Neutrophil (primary cell): ENCODE measurements around the gene NUDC.

ENCODE experiments used
- H3K27ac ChIP-seq: fragments of 200-600 bp; sonication (generic); 2 replicates; pipeline ENCODE4 v1.5.1; 2016; ENCODE audit warnings: mild to moderate bottlenecking, moderate library complexity
- H3K27me3 ChIP-seq: fragments of 200-600 bp; sonication (generic); 2 replicates; pipeline ENCODE4 v1.6.0; 2016; ENCODE audit warnings: mild to moderate bottlenecking
- H3K36me3 ChIP-seq: fragments of 200-600 bp; sonication (generic); 2 replicates; pipeline ENCODE4 v1.5.1; 2017
- H3K4me1 ChIP-seq, 2 experiments: fragments of 200-600 bp in 1 of 2; sonication (generic) in 1 of 2; 1 replicate in 1 of 2; 2 replicates in 1 of 2; pipeline versions ENCODE4 v1.5.1 to v1.6.1; 2013 to 2016; ENCODE audit warnings: low read depth in 1 of 2, low read length in 1 of 2, mild to moderate bottlenecking in 1 of 2, moderate library complexity in 1 of 2; ENCODE audit not compliant: control insufficient read depth in 1 of 2, insufficient read depth in 1 of 2
- H3K4me3 ChIP-seq, 2 experiments: fragments of 200-600 bp in 1 of 2; sonication (generic) in 1 of 2; 1 replicate in 1 of 2; 2 replicates in 1 of 2; pipeline ENCODE4 v1.5.1; 2013 to 2016; ENCODE audit warnings: low read depth in 1 of 2, low read length in 1 of 2, mild to moderate bottlenecking in 1 of 2, moderate library complexity in 1 of 2
- H3K9me3 ChIP-seq: fragments of 200-600 bp; sonication (generic); 2 replicates; pipeline ENCODE4 v1.5.1; 2016
- CTCF ChIP-seq: fragments of 200-600 bp; sonication (generic); IDR thresholded peaks from 2 replicates; pipeline ENCODE4 v1.5.1; 2016; ENCODE audit warnings: antibody characterized with exemption

Gene NUDC

GRCh38 chr1:26909951-26910342 lies 11.6 kb upstream of the NUDC start:
- no peak for TF ChIP-seq CTCF
- Histone ChIP-seq H3K9me3 (no peaks in the 10 kb centered on the region), H3K27me3 (peaks cover 9% of the 10 kb centered on the region), H3K4me1 (no peaks in the 10 kb centered on the region), H3K36me3 (no peaks in the 10 kb centered on the region), H3K27ac (no peak overlapping the region), H3K4me3 (no peak overlapping the region)

- Histone ChIP-seq H3K36me3 (no peaks in the 10 kb centered on the region), H3K4me3 (no peak overlapping the region), H3K27me3 (peaks cover 6% of the 10 kb centered on the region), H3K9me3 (no peaks in the 10 kb centered on the region), H3K27ac (no peak overlapping the region), H3K4me1 (no peaks in the 10 kb centered on the region)
- no peak for TF ChIP-seq CTCF
Measured at GRCh38 chr1:26910343-26911160, 11.0 kb upstream of the NUDC start.

- no peak overlapping the region for H3K27ac ChIP-seq
- no peak for TF ChIP-seq CTCF
Measured at GRCh38 chr1:26911399-26912146, 10.0 kb upstream of the NUDC start.

GRCh38 chr1:26912147-26912490 lies 9.4 kb upstream of the NUDC start:
- Histone ChIP-seq H3K36me3 (no peaks in the 10 kb centered on the region), H3K27ac (no peak overlapping the region), H3K4me1 (no peaks in the 10 kb centered on the region), H3K27me3 (no peaks in the 10 kb centered on the region), H3K9me3 (no peaks in the 10 kb centered on the region), H3K4me3 (no peak overlapping the region)
- TF ChIP-seq CTCF: no peak

More at GRCh38 chr1:26911399-26912146, 10.0 kb upstream of the NUDC start:
- Histone ChIP-seq H3K36me3 (no peaks in the 10 kb centered on the region), H3K4me3 (no peak overlapping the region), H3K27me3 (no peaks in the 10 kb centered on the region), H3K9me3 (no peaks in the 10 kb centered on the region), H3K4me1 (no peaks in the 10 kb centered on the region)

- Histone ChIP-seq H3K36me3 (no peaks in the 10 kb centered on the region), H3K27me3 (no peaks in the 10 kb centered on the region), H3K4me1 (no peaks in the 10 kb centered on the region), H3K4me3 (no peak overlapping the region), H3K27ac (no peak overlapping the region), H3K9me3 (no peaks in the 10 kb centered on the region)
- TF ChIP-seq CTCF: no peak
Measured at GRCh38 chr1:26913389-26913753, 8.2 kb upstream of the NUDC start.
